ENCODE results near the gene ATF7.
A peak's percentile ranks its signal among the peaks of the same experiment; 100 is the strongest.

ATF7 gene

GRCh38 chr12:53501615-53502181, 124.5 kb downstream of the ATF7 start:
- H3K4me3 ChIP-seq (ENCODE audit: extremely low read depth, insufficient read depth, low read length, poor library complexity, severe bottlenecking), result peak overlapping the region; percentile 60
- no peaks in the 10 kb centered on the region for H3K9me3 ChIP-seq (ENCODE audit: control insufficient read depth, low read length)
- peaks cover 44% of the 10 kb centered on the region for H3K36me3 ChIP-seq (ENCODE audit: control insufficient read depth, insufficient read depth, low read length)
- 80% methylated on average over 10 of the region's 10 CpGs for WGBS, 2 experiments (ENCODE audit: insufficient coverage in 2 of 2)
- H3K4me1 ChIP-seq (ENCODE audit: control insufficient read depth, insufficient read depth, low read length, poor library complexity, severe bottlenecking), result peaks cover 15% of the 10 kb centered on the region
- H3K27ac ChIP-seq (ENCODE audit: low read depth, low read length, severe bottlenecking), result peak overlapping the region; percentile 99

GRCh38 chr12:53500776-53501614, 125.2 kb downstream of the ATF7 start, which contains the start of gene TARBP2:
TARBP2 (plus strand) TSS chr12:53501283; CDS start chr12:53501409, 126 bp downstream.
- Histone ChIP-seq H3K9me3 (ENCODE audit: control insufficient read depth, low read length) (no peaks in the 10 kb centered on the region), H3K36me3 (ENCODE audit: control insufficient read depth, insufficient read depth, low read length) (peaks cover 37% of the 10 kb centered on the region), H3K4me3 (ENCODE audit: extremely low read depth, insufficient read depth, low read length, poor library complexity, severe bottlenecking) (peak within 1 kb of the TSS; percentile 60), H3K4me1 (ENCODE audit: control insufficient read depth, insufficient read depth, low read length, poor library complexity, severe bottlenecking) (peaks cover 19% of the 10 kb centered on the region), H3K27ac (ENCODE audit: low read depth, low read length, severe bottlenecking) (peak within 1 kb of the TSS; percentile 99)
- 0% methylated on average over 28 to 50 of the region's 74 CpGs for WGBS, 2 experiments (ENCODE audit: insufficient coverage in 2 of 2)

GRCh38 chr12:53500142-53500775, 125.9 kb downstream of the ATF7 start:
- Histone ChIP-seq H3K9me3 (ENCODE audit: control insufficient read depth, low read length) (no peaks in the 10 kb centered on the region), H3K4me3 (ENCODE audit: extremely low read depth, insufficient read depth, low read length, poor library complexity, severe bottlenecking) (peak overlapping the region; percentile 60), H3K27ac (ENCODE audit: low read depth, low read length, severe bottlenecking) (peak overlapping the region; percentile 99), H3K4me1 (ENCODE audit: control insufficient read depth, insufficient read depth, low read length, poor library complexity, severe bottlenecking) (peaks cover 24% of the 10 kb centered on the region), H3K36me3 (ENCODE audit: control insufficient read depth, insufficient read depth, low read length) (peaks cover 34% of the 10 kb centered on the region)
- 9 to 28% methylated on average over 9 to 14 of the region's 17 CpGs for WGBS, 2 experiments (ENCODE audit: insufficient coverage in 2 of 2)

GRCh38 chr12:53499266-53500141, 126.7 kb downstream of the ATF7 start, which contains the start of gene MAP3K12:
MAP3K12 (minus strand) TSS chr12:53499458; CDS start chr12:53487391, 12,067 bp downstream.
- 0 to 1% methylated on average over 21 to 34 of the region's 51 CpGs for WGBS, 2 experiments (ENCODE audit: insufficient coverage in 2 of 2)
- no peaks in the 10 kb centered on the region for H3K9me3 ChIP-seq (ENCODE audit: control insufficient read depth, low read length)

GRCh38 chr12:53498235-53498630, 127.9 kb downstream of the ATF7 start:
- Histone ChIP-seq H3K9me3 (ENCODE audit: control insufficient read depth, low read length) (no peaks in the 10 kb centered on the region), H3K4me1 (ENCODE audit: control insufficient read depth, insufficient read depth, low read length, poor library complexity, severe bottlenecking) (peaks cover 36% of the 10 kb centered on the region), H3K4me3 (ENCODE audit: extremely low read depth, insufficient read depth, low read length, poor library complexity, severe bottlenecking) (peak overlapping the region; percentile 60), H3K27ac (ENCODE audit: low read depth, low read length, severe bottlenecking) (no peak overlapping the region), H3K36me3 (ENCODE audit: control insufficient read depth, insufficient read depth, low read length) (peaks cover 14% of the 10 kb centered on the region)
- 83 to 89% methylated on average over 2 of the region's 2 CpGs for WGBS, 2 experiments (ENCODE audit: insufficient coverage in 2 of 2)

More at GRCh38 chr12:53499266-53500141, 126.7 kb downstream of the ATF7 start, which contains the start of gene MAP3K12:
- peaks cover 24% of the 10 kb centered on the region for H3K4me1 ChIP-seq (ENCODE audit: control insufficient read depth, insufficient read depth, low read length, poor library complexity, severe bottlenecking)
- peak within 1 kb of the TSS; percentile 60 for H3K4me3 ChIP-seq (ENCODE audit: extremely low read depth, insufficient read depth, low read length, poor library complexity, severe bottlenecking)
- peaks cover 27% of the 10 kb centered on the region for H3K36me3 ChIP-seq (ENCODE audit: control insufficient read depth, insufficient read depth, low read length)
- H3K27ac ChIP-seq (ENCODE audit: low read depth, low read length, severe bottlenecking), result peak within 1 kb of the TSS; percentile 99

- Histone ChIP-seq H3K36me3 (ENCODE audit: control insufficient read depth, insufficient read depth, low read length) (peaks cover 9% of the 10 kb centered on the region), H3K4me3 (ENCODE audit: extremely low read depth, insufficient read depth, low read length, poor library complexity, severe bottlenecking) (no peak overlapping the region), H3K9me3 (ENCODE audit: control insufficient read depth, low read length) (no peaks in the 10 kb centered on the region), H3K4me1 (ENCODE audit: control insufficient read depth, insufficient read depth, low read length, poor library complexity, severe bottlenecking) (peaks cover 35% of the 10 kb centered on the region), H3K27ac (ENCODE audit: low read depth, low read length, severe bottlenecking) (no peak overlapping the region)
- 100% methylated on average over 1 of the region's 3 CpGs for WGBS, 2 experiments (ENCODE audit: insufficient coverage in 2 of 2)
Measured at GRCh38 chr12:53497461-53497860, 128.7 kb downstream of the ATF7 start.

- Histone ChIP-seq H3K9me3 (ENCODE audit: control insufficient read depth, low read length) (no peaks in the 10 kb centered on the region), H3K4me3 (ENCODE audit: extremely low read depth, insufficient read depth, low read length, poor library complexity, severe bottlenecking) (no peak overlapping the region), H3K36me3 (ENCODE audit: control insufficient read depth, insufficient read depth, low read length) (peaks cover 9% of the 10 kb centered on the region), H3K27ac (ENCODE audit: low read depth, low read length, severe bottlenecking) (no peak overlapping the region), H3K4me1 (ENCODE audit: control insufficient read depth, insufficient read depth, low read length, poor library complexity, severe bottlenecking) (peaks cover 33% of the 10 kb centered on the region)
- no CpG with 5 or more reads among the region's 1 CpG for WGBS, 2 experiments (ENCODE audit: insufficient coverage in 2 of 2)
Measured at GRCh38 chr12:53496752-53497032, 129.5 kb downstream of the ATF7 start.

- Histone ChIP-seq H3K36me3 (ENCODE audit: control insufficient read depth, insufficient read depth, low read length) (peaks cover 9% of the 10 kb centered on the region), H3K4me1 (ENCODE audit: control insufficient read depth, insufficient read depth, low read length, poor library complexity, severe bottlenecking) (peaks cover 30% of the 10 kb centered on the region), H3K4me3 (ENCODE audit: extremely low read depth, insufficient read depth, low read length, poor library complexity, severe bottlenecking) (no peak overlapping the region), H3K27ac (ENCODE audit: low read depth, low read length, severe bottlenecking) (peak overlapping the region; percentile 24), H3K9me3 (ENCODE audit: control insufficient read depth, low read length) (no peaks in the 10 kb centered on the region)
- WGBS, 2 experiments (ENCODE audit: insufficient coverage in 2 of 2), result 100% methylated on average over 1 of the region's 5 CpGs; no CpG with 5 or more reads in 1 of the 2 experiments
Measured at GRCh38 chr12:53495903-53496751, 130.1 kb downstream of the ATF7 start.

- 30 to 32% methylated on average over 2 to 8 of the region's 11 CpGs for WGBS, 2 experiments (ENCODE audit: insufficient coverage in 2 of 2)
- Histone ChIP-seq H3K4me1 (ENCODE audit: control insufficient read depth, insufficient read depth, low read length, poor library complexity, severe bottlenecking) (peaks cover 26% of the 10 kb centered on the region), H3K27ac (ENCODE audit: low read depth, low read length, severe bottlenecking) (peak overlapping the region; percentile 89), H3K36me3 (ENCODE audit: control insufficient read depth, insufficient read depth, low read length) (peaks cover 9% of the 10 kb centered on the region), H3K4me3 (ENCODE audit: extremely low read depth, insufficient read depth, low read length, poor library complexity, severe bottlenecking) (peak overlapping the region; percentile 42), H3K9me3 (ENCODE audit: control insufficient read depth, low read length) (no peaks in the 10 kb centered on the region)
Measured at GRCh38 chr12:53493610-53494391, 132.4 kb downstream of the ATF7 start.
